ENCODE results near the gene FAM237A.
A peak's percentile ranks its signal among the peaks of the same experiment; 100 is the strongest.

The FAM237A gene

DNA sequence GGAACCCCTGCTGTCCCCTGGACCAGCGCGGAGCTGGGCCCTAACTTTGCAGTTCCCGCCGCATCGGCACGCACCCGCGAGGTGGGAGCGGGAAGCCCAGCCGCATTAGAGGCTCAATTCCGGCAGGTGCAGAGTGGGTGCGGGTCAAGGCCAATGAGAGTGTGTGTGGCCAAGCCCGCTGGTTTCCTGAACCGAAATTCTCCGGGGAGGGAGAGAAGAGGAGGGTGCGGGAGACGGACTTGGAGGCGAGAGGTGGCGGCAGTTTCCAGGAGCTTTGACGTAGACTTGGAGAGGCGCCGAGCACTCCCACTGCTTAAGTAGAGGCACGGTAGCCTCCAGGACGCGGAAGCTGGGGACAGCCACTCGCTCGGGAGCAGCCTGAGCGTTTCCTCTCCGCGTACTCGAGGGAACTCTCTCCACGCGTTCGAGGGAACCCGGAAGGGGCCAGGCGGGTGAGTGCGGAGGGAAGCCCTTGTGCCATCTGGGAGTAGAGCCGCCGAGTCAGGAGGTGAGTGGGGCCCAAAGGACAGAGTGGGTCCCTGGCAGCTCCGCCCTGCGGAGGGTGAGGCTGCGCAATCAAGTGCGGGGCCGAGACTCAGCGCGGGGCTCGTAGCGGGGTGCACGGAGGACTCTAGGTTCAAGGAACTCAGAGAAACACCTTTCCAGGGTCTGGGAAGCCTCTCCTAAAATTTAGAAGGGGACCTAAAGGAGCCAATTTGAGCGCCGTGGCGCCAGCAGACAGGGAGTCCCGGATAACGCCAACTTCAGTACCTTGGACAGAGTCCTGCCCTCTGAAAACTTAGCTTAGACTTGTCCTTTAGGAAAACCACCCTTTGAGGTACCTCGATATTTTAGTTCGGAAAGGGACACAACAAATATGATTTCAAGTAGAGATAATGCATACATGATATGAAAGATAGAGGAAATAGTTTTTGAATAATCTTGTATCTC is at the start of gene FAM237A:
Gene FAM237A (plus strand): TSS at position 413 of the 951 bp plus-strand sequence. CDS start 1,750 bp downstream, outside the sequence.
- FAIRE-seq, result no peak

DNA sequence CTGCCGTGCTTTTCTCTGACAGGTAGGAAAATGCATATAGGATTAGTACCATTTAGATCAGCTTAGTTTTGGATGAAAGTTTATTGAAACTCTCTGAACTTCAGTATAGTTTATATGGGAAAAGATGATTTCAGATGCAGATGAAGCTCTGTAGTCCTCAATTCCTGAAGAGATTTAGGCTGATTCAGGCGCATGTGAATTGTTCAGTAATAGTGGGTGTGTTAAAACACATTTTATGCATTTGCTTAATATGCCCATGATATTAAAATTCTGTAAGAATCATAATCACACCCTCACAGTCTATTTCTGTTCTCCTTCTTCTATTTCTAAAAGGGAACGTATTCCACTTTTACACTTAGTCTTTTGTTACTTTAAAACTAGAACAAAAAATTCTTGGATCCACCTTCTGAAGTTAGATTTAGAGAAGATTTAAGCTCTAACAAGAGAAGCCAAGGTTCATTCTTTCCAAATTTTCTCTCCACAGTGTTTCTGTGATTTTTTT is 44.5 kb upstream of the FAM237A start:
- FAIRE-seq, result no peak

DNA sequence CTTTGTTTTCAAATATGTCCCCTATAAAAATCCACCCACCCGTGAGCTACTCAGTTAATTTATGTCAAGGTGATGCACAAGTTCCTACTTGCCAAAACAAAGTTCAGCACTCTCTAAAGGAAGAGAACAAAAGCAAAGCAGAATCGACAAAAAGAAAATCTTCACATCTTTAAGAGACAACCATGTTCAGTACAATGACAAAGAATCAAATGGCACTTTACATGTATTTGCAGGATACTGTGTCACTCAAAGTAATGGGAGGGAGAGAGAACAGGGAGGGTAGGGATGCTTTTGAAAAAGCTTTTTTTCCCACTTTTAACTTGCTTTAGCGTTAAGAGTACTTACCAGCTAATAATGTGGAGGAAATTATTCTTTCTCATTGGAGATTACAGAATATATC is 39.0 kb upstream of the FAM237A start:
- FAIRE-seq, result no peak

DNA sequence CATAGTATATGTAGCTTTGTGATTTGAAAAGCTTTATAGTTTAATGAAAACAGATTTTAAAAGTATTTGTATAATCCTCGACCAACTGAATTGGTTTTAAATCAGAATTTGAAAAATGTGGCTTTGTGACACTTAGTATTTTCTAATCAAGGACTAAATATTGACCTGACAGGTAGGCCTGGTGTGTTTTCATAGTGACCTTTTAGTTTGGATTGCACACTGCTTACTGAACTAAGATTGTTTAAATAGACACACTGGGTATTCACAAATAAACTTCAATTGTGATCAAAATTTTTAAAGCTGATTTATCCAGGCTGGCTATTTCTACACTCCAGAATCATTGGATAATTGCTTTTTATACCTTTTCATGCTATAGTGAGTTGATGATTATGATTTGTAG is 31.8 kb upstream of the FAM237A start:
- no peak for FAIRE-seq

DNA sequence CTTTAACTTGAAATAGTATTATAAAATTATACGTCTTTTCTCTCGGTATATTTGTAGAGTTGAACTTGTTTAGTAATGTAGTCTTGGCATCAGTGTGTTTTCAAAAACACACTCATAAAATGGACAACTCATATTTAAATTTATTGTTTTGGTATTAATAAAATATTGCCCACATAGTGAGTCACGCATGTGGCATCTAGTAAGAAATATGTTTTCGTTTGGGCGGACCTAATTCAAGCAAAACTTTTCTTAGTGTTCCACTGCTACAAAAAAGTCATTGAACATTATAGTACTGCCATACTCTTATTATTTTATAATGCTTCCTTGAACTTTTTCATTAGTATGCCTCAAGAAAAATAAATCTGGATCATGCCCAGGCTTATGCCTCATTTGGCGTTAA is 31.1 kb upstream of the FAM237A start:
- no peak for FAIRE-seq

DNA sequence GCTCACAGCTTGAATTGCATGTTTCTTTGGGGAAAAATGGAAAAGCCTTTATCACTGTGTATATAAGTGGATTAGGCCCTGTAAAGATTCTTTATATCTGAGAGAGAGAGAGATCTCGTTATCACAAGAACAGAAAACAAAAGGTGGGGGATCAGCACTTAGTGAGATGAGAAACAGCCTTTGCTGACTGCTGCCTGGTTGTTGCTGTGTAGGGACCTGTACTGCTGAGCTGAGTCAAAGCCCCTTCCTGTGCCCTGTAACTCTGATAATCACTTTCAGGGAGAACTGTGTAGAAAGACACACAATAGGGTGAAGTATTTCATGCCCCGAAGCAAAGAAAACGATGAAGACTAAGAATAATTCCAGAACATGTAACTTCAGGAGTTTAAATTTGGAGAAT is 30.6 kb upstream of the FAM237A start:
- no peak for FAIRE-seq

DNA sequence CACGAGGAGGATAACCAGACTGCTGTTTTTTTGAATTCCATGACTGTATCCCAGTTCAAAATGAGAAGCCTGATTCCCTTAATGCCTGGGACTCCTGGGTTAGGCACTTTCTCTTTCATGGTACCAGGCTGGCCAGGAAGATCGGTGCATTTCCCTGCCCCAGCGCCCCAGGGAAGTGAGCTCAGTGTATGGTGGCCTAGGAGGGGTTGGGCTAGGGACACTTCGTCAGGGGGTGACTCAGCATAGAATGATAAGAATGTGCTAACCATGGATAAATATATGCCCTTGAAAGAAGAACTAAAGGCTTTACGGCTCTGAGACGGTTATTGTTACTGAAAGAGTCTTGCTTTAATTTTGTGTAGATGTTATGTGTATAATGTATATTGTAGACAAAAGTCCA is 27.5 kb upstream of the FAM237A start:
- no peak for FAIRE-seq

DNA sequence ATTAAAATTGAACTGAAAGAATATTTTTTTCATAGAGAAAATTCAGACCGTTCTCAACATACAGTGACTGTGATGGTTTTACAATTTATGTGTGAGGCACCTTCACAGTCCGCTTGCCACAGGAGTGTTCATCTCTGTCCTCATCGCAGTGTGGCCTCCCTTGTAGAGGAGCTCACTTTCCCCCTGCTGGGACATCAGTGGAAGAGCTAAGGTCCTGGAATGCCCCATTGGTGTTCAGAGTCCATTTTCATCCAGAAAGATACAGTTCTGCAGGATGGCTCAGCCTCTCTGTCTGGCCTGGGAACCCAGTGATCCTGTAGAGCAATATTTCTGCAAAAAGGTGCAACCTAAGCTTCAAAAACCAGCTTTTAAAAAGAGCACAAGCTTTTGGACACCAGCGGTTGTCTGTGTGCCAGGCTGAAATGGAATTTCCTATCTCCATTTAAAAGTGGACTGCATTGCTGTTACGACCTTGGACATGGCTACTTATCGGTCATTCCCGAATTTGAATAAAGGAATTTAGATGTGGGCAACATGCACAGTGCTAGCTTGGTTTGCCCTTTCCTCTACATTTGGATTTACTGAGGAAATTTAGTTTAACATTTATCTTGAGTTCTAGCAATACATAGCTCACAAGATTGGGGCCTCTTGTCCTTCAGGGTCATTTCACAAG is 26.7 kb upstream of the FAM237A start:
- no peak for FAIRE-seq

DNA sequence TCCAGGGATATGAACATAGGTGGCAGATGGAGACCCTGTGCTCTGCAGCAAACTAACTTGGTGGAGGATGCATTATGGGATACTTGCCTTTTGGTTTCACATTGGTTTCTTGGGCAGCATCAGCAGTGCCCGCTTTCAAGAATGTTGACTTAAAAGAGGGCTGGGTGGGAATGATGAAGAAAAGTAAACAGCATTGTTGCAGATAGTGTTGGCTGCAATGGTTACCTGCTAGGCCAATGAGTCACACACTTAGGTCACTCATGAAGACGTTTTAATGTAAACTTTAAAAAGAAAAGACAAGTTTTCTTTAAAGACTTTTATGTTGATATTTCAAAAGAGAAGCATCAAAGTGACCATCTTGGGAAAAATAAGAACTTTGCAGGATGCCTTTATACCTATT is 26.1 kb upstream of the FAM237A start:
- FAIRE-seq, result no peak

DNA sequence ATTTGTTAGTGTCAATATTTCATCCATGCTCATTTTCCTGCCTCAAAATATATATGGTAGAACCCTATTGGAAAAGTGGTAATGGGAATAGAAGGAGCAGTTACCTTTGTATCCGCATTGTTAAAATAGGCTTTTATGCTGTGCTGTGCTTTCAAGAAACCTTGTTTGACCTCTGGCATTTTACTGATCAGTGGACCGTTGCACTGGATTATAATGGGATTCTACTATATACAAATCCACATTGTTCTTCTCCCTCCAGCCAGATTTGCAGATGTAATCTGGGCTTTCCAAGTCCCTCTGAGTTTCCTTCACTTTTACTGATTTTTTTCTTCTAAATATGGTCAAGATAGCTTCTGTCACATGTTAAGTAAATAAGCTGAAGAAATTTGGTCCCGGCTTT is 23.3 kb upstream of the FAM237A start:
- FAIRE-seq, result no peak

DNA sequence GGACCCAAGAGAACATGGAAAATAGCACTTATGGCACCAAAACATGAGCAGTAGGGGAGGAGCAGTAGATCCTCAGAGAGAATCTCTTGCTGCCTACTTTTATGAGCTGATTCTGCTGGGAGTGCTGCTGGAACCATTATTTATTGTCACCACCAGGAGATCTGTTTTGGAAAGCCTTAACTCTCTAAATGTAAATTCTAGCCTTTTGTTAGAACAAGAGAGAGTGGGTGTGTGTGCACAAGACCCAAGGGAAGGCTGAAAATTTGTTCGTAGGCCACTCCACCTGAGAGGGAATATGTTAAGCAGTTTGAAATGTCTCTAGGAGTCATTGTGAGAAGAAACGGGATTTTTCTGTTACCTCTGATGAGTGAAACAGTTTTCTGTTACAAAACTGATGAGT is 16.2 kb upstream of the FAM237A start:
- FAIRE-seq, result no peak

DNA sequence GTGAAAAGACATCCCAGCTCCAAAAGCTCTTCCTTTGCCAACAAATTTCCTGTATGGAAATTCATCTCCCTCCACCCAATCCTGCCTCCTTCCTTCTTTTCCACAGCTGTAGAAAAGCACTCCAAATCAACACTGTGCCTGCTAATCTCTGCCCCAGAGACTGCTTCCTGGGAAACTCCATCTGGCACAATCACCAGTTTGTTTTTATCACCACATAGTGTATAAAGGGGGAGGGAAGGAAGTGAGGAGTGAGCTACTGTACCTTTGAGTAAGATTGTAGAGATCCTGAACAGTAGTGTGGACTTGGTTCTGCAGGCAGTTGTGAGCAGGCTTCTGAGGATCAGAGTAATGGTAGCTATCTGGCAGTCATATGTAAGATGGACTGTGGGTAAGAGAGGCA is 14.7 kb upstream of the FAM237A start:
- no peak for FAIRE-seq

DNA sequence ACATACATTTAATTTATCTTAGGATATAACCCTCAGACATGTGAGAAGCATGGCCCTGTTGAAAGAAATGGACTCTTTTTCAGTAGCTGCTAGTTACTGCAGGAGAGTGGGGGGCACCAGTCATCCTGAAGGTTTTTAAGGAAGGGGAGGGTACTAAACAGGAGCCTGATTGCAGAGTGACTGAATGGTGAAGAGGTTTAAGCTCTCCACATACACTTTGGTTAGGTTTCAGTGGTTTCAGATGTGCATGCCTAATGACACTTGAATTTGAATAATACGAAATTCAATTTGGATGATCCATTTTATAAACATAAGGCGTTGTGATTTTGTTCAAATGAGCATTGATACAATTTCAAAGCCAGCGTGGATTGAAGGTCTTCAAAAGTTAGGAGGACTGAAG is 10.9 kb upstream of the FAM237A start:
- FAIRE-seq, result no peak

DNA sequence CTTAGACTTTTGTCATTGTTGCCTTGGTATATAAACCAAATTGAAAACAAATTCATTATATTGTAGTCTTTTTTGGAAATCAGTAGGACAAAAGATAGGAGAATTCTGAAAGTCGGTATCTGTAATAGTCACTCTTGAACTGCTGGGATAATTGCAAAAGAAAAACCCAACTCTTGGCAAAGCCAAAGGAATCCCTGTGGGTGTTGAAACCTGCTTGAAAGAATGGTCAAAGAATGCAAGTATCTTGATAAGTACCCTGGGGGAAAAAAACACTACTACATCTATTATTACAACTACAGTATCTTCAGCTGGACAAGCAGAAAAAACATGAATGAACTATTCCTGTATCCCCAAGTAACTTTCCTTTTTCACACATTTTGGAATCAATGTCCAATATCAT is 7.3 kb upstream of the FAM237A start:
- FAIRE-seq, result no peak

DNA sequence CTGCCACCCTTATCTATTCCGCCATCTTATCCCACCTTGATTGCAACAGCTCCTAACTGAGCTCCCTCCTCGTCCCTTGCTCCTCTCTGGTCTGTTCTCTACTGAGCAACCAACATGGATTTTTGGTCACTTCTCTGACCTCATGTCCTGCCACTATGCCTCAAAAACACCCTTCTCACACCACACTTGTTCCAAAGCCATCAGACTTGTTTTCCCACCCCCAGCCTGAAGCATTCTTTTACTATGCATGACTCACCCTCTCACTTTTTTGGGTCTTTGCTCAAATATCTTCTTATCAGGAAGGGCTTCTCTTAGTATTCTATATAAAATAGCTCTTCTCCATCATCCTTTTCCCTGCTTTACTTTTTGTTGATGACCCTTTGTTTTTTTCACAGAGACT is 2.7 kb upstream of the FAM237A start:
- FAIRE-seq, result no peak

DNA sequence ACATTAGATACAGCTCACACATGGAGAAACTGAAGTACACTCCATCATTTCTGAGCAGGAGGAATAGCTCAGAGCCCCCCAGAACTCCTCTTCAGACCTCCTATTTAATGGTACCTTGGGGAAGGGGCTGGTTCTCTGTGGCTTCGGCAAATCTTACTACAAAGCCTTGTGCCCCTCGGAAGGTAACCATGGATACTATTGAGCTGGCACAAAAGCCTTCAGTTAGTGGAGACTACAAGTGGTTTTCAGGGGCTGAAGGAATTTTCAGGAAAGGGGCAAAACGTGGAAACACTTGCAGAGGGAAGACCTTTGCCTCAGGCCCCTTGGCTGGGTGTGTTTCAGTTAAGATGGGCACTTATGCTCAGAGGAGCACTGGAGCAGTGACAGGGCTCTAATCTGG is 1.1 kb upstream of the FAM237A start:
- no peak for FAIRE-seq

DNA sequence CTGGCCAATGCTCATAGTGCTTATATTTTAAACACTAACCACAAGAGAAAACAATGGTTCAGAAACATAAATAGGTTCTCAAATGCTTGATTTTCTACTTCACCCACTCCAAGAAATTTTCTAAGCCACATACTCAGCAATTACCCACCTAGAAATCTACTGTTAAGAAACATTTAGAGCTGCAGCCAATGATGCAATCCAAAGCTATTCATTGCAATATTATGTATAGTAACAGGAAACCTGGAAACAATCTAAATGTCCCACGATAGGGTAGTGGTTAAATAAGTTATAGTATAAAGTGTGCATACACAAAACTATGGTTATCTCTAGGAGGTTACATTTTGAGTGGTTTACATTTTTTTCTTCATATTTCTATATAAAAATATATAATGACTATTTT is 5.7 kb downstream of the FAM237A start:
- FAIRE-seq, result no peak

DNA sequence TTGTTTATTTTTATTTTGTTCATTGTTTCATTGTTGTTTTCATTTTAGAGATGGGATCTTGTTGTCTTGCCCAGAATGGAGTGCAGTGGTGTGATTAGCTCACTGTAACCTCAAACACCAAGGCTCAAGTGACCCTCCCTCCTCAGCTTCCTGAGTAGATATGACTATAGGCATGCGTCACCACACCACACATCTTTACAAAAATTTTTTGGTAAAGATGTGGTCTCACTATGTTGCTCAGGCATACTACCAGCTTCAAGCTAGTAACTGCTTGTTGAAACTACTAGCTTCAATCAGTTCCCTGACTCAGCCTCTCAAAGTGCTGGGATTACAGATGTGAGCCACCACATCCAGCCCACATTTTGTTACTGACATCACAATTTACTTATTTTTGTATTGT is 14.8 kb downstream of the FAM237A start:
- FAIRE-seq, result no peak

DNA sequence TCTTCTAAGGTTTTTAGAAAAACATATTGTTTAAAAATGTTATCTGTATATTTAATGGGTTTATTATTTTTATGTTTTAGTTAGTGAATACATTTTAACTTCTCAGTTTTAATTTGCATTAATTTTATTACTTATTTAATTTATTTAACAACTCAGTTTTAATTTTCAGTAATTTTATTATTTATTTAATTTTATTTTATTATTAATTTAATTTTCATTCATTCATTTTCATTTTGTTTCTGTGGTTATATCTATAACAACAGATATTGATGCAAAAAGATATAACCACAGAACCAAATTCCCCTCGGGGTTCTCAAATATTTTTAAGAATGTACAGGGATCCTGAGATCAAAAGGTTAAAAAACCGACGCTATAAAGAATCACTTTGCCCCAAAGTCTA is 23.0 kb downstream of the FAM237A start:
- FAIRE-seq, result peak; percentile 62

DNA sequence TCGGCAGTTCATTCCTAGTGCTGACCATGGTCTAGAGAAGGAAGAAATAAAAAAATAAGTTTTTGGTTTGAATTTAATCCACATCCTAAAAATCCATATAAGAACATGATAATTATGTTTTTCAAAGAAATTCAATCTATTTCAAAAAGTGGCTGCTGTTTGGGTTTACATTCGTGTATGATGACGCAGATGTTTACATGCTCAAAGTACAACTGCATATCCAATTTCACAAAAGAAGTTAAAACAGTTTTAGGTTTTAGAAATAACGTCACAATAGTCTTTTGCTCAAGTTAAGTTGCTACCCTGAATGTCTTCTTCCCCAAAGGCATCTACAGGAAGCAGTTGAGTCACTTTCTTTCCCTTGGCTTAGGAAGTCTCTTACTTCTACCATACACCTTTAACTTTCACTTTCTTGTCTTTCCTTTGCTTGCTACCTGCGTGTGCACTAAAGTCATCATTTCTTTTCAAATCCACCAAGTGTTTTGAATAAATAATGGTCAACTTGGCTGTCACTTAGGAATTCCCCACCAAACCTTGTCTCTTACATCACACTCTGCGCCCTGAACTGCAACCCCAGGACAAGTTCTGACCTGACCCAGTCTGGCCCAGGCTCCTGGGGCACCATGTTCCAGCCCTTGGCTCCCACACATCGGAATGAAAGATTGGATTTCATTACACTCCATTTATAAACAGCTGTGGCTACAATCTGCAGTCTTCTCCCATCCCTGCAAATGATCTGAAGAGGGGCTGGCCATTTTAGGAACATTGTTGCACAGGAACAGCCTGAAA is 28.4 kb downstream of the FAM237A start:
- FAIRE-seq, result no peak

DNA sequence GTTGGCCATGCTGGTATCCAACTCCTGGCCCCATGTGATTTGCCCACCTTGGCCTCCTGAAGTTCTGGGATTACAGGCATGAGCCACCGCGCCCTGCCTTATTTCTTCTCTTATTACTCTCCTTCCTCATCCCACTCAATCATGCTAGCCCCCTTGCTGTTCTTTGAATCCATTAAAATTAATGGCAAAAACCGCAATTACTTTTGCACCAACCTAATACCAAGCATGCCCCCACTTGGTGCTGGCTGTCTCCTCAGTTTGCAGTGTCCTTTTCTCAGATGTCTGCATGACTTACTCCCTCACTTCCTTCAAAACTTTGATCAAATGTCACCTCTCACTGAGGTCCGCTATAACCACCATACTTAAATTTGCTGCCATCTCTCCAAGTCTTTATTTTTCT is 41.3 kb downstream of the FAM237A start:
- no peak for FAIRE-seq

DNA sequence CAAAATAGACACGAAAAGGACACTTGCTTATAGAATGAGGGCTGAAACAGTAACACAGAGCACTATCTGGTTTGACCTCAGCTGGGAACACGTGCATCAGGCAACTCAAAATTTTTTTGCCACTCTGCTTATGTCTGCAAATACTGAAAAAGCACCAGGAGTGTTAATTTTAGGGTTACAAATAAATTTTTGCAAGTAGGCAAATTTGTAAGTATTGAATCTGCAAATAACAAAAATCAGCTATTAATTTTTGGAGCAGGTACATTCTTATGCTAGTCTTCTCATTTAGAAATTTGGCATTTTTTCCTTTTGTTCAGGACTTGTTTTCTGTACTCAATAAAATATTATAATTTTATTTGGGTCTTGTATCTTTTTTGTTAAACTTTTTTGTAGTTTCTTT is 46.2 kb downstream of the FAM237A start:
- no peak for FAIRE-seq

DNA sequence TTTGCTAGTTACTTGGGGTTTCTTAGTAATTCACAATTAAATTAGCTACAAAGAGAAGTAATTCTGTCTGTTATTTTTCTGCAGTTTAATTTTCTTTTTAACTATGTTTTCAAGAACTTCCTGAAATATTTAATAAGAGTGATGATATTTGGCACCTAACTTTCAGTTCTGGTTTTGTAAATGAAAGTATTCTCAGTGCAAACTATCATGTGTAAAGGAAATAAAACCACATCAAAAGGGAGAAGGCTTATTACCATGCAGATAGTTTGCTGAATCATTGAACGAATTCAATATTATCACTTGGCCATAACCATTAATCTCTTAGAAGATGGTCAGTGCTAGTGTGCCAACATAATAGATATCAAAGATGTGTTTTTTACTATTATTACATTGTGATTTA is 46.7 kb downstream of the FAM237A start:
- no peak for FAIRE-seq

All from endometrium (tissue), 2 donors.